LHCN-M2 (cell line): Measurements from ENCODE around the gene AGMO. TPM values are rescaled to one million over a fixed set of nuclear protein-coding genes. Genes with fewer than 3 reads are reported as not detected.

Experiments
- total RNA-seq: library from RNA; depleted of rRNA; stranded (reverse); fragments of >200 nt; gene quantifications from 2 replicates; pipeline ENCODE4 v1.2.3, GENCODE V29; 2014; rRNA removed

Gene AGMO
- total RNA-seq, 1 experiment from 2014 or later, result not detected

Other genes starting within 250 kb of the AGMO start
- 0.06 TPM in 1 of 2 replicates, not detected in the other for gene MEOX2, start 124.7 kb upstream of the AGMO start, total RNA-seq